GM19438 (cell line): ENCODE data around the gene TSPAN18.

Experiments used
- ATAC-seq: cut with Tn5 transposase; IDR thresholded peaks from one replicate; pipeline ENCODE4 v1.9.1; 2021; ENCODE audit warnings: low read depth; ENCODE audit not compliant: unreplicated experiment

TSPAN18 gene, protein sequence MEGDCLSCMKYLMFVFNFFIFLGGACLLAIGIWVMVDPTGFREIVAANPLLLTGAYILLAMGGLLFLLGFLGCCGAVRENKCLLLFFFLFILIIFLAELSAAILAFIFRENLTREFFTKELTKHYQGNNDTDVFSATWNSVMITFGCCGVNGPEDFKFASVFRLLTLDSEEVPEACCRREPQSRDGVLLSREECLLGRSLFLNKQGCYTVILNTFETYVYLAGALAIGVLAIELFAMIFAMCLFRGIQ

DNA sequence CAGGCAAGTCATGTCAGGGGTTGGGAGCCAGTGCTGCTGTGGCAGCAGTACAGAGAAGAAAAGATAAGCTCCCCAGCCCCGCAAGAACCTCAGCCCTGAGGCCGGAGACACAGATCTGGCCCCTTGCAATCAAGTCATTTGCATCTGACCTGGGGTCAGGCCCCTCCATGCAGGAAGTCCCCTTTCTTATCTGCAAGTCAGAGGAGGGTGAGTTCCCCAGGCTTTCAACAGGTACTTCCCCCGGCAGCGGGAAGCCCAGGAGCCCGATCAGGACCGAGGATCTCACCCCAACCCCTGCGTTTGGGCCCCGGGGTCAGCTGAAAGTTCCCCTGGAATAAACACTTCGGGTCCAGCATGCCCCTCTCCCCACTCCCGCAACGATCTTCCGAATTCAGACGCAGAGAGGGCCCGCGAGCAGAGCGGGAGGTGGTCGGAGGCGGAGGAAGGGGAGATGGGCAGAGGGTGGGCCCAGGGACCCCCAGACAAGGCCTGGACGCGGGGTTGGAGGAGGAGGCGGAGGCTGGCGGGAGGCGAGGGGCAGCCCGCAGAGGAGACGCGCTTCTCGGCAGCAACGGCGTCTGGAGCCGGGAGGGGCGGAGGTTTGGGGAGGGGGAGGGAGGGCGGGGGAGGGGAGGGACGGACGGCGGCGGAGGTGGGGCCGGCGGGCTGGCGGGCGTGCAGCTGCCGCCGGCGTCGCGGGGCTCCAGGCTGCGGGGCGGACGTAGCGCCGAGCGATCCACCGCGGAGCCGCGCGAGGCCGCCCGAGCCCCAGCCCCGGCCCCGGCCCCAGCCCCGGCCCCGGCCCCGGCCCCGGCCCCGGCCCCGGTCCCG is at the start of gene TSPAN18:
TSS of gene TSPAN18 (plus strand) at position 680 of the 831 bp plus-strand sequence. CDS start 179,455 bp downstream, outside the sequence.
- peak; percentile 78 for ATAC-seq

DNA sequence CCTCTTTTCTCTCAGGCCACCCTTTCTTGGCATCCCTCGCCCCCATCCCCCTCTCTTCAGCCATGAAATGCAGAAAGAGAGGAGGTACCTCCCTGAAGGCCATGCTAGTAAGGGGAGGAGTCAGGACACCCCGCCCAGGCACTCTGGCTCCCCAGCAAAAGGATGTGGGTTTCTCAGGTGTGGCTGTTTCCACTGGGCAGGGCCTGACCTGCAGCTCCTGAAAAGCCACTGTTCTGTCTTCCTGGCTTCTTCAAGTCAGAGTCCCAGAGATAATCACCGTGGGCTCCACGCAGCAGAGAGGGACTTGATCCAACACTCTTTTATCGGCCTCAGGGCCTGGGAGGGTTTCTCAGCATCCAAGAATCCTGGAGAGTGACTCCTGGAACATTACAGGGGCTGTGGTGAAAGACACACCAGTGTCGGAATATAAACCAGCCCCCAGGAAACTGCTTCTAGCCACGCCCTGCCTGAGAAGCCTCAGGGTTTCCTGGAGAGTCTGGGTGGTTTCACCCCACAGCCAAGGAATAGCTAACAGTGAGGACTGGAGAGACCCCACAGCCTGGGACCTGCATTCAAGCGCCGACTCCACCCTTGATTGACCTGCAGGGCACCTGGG is 45.7 kb upstream of the TSPAN18 start:
- ATAC-seq, result no peak

DNA sequence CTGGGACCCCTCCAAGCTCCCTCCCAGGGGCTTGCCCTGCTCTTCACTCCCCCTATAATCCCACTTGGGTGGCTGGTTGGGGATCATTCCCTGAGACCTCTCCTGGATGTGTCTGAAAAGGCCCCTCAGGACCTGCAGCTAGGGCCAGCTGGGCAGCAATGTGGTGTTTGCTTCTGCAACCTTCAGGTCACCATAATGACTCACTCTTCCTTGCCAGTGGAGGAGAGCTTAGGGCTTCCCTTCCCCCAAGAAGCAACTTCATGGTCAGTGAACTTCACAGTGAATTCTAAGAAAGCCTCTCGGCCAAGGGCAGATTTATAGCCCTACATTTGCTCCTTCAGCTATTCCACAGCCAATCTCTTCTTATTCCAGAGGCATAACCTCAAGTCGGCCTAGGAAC is 45.1 kb upstream of the TSPAN18 start:
- no peak for ATAC-seq

DNA sequence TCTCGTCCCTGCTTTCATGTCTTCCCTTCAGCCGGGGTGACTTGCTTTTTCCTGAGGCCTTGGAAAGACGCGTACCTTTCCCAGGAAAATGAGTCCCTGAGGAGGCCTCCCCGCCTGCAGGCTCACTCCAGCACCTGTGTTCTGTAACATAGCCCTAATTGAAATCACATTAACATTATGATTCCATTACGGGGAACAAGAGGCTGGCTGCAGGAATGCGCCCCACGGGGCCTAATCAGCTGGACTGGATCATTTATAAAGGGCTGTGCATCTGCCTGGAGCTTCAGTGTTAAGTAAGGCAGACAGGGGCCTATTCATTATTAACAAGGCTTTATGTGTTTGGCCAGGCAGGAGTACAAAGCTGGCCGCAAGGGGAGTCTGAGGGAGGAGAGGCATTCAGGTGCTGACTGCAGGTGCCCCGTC is 41.9 kb upstream of the TSPAN18 start:
- no peak for ATAC-seq

DNA sequence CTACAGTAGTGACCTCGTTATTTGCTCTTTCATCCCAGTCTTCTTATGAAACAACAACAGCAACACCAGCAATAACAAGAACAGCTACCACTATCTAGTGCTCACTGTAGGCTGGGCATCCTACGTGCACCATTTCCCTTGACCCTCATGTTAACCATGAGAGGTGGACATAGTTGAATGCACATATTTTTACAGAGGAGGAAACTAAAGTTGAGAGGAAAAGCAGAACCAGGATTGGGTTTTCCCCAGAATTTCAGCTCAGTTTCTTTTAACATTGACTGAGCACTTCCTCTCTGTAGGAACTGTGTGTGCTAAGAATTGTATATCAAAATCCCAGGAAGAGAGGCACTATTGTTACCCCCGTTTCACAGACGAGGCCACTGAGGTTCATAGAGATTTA is 39.4 kb upstream of the TSPAN18 start:
- ATAC-seq, result no peak

DNA sequence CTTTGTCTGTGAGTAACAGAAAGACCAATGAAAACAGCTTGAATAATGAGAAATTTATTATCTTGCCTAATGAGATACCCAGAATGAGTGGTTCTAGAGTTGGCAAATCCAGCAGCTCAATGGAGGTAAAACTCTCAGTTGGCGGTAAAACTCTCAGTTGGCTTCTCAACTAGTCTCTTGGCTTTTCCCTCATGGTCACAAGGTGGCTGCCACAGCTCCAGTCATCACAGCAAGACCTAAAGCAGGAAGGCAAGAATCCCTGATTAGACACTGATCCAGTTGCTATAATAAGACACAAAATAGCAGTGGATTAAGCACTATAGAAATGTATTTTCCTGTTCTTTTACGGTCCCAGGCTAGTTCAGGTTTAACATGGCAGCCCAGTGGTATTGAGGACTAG is 37.5 kb upstream of the TSPAN18 start:
- ATAC-seq, result no peak

DNA sequence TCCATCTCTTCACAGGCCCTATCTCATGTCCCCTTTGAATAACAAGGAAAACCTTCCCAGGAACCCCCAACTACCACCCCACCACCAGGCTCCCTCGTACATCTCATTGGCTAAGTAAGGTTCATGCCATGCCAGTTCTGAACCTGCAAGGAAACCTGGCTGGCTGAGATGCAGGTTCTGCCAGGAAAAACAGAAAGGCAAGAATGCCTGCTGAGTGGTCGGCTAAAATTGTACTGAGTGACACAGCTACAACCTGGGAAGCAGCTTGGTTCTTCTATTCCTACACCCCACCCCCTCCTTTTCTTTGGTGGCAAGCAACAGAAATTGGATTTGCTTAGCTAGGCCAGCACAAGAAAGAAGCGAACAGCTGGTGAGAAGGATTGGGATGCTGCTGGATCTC is 36.1 kb upstream of the TSPAN18 start:
- no peak for ATAC-seq

DNA sequence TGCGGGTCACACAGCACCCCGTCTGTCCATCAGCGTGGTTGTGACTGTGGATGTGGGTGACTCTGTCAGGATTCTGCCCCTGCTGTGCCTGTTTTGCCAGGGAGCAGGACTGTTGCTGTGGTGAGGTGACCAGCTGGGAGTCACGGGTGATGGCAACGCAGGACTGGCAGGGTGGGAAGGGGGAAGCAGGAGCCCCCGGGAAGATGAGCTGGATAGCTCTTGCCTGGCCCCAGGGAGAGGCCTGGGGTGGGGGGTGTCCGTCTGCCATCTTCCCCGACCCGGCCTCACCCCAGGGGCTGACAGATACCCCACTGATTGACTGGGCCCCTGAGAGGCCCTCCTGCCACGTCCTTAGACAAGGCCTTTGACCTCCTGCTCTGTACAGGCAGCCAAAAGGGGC is 34.3 kb upstream of the TSPAN18 start:
- no peak for ATAC-seq

DNA sequence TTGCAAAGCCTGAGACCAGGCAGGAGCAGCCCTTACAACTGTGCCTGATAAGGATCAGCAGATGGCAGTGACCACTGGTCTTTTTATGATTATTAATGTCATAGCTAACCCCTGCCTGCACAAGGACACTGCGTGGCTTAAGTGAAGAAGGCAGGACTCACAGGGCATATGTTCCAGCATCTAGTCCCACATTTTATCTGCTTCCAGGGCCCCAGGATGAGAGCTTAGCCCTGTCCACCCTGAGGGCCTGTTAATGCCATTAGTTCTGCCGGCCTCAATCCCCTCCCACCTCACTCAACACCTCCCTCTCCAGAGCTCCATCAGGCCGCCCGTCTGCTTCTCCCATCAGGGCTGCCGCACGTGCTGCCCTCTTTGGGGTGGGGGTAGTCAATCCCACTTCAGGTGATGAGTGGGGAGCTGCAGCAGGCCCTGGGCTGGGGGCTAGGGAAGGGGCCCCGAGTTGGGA is 33.1 kb upstream of the TSPAN18 start:
- no peak for ATAC-seq

DNA sequence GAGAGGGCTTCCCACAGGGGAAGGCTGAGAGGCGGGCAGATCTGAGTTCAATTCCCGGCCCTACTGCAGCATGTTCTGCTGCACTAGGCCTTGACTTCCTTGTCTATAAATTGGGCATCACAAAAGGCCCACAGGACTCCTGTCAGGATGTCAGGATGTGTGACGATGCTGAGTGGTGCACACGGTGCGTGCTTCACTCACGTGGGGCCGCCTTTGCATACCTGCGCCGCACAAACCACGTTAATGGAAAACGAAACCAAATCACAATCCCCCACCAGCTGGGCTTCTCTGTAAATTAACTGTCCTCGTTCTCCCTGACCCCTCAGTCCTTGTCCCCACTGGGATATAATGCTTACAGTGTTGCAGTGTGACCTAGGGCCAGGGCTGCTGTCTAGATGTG is 32.3 kb upstream of the TSPAN18 start:
- no peak for ATAC-seq

DNA sequence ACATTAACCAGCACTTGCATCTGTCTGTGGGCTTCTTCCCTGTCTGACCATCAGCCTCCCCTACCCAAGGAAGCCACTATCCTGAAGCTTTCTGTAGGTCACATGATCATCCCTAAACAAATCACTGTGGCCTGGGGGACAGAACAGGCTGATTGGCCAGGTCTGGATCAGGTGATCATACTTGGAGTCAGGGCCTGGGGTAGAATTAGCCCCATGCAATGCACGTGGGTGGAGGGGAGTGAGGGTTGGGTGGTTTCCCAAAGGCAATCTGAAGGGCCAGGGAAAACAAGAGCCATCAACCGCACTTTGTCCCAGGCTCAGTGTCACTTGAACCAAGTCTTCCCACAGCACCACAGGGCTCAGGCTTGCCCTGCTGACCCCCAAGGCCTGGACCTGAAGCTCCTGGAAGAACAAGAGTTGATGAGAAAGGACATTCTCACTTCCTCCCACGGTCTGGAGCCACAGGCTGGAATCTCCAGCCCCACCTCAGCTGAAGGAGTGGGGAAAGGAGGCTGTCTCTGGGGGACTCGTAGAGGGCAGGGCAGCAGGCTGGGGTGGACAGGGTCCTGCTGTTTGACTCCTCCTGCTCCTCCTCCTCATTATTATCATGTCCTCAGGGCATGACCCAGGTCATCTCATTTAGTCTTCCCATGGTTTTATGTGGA is 31.5 kb upstream of the TSPAN18 start:
- no peak for ATAC-seq

DNA sequence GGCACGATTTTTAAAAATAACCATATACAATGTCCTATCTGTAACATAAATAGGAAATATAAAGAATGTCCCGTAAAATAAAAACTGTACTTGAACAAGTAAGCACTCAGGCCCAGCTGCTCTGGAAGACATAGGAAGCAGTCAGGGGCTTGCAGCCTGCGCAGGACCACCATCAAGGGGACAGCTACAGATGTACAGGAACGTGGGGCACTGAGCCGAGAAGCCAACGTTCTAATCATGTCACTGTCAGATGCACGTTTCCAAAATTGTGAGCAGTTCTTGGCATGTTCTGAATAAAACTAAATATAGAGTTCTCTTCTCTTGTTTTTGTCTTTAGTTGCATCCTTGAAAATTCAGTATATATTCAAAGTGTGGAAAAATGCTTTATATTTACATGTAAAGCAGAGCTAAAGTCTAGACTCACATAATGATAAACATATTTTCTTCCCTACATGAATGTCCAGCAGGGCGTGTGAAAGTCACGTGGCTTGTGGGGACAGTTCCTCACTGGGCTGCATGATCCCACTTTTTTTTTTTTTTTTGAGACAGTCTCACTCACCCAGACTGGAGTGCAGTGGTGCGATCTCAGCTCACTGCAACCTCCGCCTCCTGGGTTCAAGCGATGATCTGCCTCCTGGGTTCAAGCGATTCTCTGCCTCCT is 28.4 kb upstream of the TSPAN18 start:
- ATAC-seq, result no peak

DNA sequence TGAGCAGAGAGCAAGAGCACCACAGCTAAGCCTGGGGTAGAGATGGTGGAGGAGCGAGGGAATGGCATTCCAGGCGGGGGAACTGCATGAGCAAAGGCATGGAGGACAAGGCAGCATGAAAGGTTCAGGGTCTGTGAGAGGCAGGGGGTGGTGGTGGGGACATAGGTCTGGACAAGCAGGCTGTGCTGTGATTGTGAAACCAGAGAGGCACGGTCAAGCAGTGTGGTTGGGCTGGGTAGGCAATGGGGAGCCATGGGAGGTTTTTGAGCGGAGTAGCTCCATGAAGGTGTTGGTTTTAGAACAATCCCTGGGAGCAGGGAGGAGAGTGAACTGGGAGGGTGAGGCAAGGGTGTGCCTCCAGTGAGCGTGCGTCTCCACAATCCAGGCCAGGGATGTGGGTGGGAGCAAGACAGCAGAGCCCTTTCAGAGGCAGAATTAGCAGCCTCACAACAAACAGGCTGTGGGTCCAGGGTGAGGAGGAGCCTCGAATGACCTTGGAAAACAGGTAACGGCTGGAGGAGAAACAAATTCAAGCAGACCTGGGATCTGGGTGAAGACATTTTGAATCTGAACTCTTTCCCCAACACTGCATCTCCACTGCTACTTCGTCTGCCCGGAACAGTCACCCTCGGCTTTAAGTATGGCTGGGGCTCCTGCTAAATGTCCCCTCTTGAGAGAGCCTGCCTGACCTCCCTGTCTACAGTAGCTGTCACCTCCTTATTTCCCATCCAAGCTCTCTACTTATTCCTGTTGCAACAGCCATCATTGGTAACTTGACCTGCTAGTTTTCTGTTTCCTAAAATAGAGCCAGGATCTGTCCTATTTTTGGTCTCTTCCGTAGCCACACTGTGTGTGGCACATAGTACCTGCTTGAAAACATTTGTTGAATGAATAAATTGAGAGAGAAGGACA is 27.0 kb upstream of the TSPAN18 start:
- no peak for ATAC-seq

DNA sequence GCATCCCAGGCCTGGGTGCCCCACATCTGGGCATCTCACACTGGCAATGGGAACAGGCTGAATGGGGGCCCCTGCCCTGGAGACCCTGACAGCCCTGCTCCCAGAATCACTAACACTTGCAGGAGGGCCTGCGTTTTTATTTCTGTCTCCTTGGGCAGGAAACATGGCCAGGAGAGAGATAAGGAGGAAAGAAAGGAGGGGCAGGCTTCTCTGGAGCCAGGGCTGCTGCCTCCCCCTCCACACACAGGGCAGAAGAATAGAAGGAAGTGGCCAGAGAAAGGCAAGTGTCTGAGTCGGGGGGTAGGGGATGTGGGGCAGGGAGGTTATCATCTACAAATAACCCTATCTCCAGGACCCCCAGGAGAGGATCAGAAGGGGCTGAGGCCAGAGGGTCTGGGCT is 25.5 kb upstream of the TSPAN18 start:
- ATAC-seq, result no peak

DNA sequence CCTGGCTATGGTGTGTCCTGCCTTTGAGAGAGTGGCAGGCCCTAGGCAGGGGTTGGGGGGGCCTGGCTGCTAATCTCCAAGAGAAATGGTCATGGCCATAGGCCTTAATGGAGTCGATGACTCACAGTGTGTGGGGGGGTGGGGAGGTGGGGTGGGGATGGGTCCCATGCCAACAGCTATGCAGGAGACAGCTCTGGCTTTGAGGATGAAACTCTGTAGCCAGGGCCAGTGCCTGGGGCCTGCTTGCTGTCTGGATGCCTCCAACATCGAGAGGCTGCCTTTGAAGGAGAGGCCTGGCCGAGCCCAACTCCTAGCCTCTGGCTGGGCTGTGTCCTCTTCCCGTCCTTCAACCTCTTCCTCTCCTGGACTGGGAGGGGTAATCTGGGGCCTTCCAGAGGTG is 23.9 kb upstream of the TSPAN18 start:
- no peak for ATAC-seq

DNA sequence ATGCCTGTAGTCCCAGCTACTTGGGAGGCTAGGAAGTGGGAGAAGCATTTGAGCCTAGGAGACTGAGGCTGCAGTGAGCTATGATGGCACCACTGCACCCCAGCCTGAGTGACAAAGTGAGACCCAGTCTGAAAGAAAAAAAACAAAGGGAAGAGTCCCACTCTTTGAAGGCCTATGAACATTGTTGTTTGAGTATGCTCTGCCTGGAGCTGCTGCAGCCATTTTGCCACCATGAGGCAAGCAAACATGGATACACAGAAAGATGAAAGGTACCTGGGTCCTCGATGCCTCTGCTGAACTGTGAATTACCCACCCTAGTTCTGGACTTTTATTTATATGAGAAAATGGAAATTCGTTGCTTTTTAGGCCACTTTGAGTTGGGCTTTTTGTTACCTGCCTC is 19.7 kb upstream of the TSPAN18 start:
- no peak for ATAC-seq

DNA sequence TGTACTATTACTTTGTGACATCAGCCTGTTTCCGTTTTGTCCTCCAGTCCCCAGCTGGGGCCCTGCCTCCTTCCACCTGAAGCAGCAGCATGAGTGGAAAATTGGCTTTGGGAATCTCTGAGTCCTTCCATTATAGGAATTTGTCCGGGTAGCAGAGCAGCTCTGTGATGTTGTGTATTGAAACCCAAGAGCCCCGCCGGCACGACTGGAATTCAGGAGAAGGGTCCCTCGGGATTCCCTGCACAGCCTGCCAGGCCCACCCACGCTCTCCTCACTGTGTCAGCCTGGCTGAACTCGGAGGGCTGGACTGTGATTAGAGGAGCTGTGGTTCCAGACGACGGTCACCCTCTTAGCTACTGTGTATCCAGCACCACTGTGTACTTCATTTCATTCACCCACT is 18.8 kb upstream of the TSPAN18 start:
- ATAC-seq, result no peak

DNA sequence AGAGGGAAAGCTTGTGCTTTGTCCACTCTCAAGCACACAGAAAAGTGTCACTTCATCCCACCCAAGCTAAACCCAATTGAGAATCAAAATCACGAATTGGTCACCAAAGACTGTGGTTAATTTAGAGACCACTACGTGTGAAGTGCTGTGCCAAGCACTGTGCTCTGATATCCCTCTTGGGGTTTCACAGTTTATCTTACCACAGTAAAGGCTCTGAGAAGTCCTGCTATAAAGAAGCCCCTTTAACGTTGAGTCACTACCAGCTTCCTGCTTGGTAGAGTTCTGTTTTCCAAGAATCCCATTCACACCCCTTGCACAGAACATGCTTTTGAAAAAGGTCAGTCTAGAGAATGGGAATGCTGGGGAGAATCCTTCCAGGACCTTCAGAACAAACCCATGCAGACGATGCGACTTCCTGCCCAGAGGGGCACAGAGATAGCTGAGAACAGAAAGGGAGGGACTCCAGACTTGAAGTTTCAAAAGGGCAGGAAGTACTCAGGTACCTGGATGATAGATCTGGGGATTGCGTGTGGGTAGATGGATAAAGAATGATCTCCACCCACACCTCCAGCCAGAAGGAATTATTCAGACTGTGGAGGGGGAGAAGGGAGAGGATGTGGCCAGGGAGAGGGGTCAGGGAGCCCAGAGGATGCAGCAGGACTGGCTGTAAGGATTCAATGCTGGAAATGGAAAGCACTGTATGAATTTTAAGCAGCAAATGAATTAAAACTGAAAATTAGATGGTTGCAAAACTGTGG is 18.1 kb upstream of the TSPAN18 start:
- no peak for ATAC-seq

DNA sequence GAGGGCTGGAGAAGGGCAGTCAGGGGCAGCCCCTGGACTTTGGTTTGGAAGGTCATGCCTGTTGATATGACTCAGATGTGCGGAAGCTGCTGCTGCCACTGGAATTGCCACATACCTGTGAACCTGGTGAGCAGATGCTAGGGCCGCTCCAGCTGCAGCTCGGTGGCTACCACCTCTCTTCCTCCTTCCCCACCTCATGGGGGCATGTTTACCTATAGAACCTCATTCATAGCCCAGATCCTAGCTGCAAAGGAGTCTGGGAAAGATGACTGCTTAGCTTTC is 17.5 kb upstream of the TSPAN18 start:
- no peak for ATAC-seq
